GM10266 (cell line): ENCODE results near the gene NKD2.
"Not testable (repeated sequence)": the region's sequence is repeated elsewhere in the genome, so short reads cannot be mapped to it uniquely, and the experiment has no call there.

Experiments used
- DNase-seq: peaks from one replicate; pipeline ENCODE4 v3.0.0; 2012; ENCODE audit errors: extremely low spot score
- CTCF ChIP-seq: IDR thresholded peaks from 2 replicates; pipeline ENCODE4 v1.5.1; 2012; ENCODE audit warnings: mild to moderate bottlenecking, low read depth; ENCODE audit not compliant: control insufficient read depth, insufficient read depth; ENCODE audit errors: missing control alignments

NKD2 gene

GRCh38 chr5:997001-997474 lies 11.6 kb upstream of the NKD2 start:
- no peak for DNase-seq
- TF ChIP-seq CTCF = no peak

DNA sequence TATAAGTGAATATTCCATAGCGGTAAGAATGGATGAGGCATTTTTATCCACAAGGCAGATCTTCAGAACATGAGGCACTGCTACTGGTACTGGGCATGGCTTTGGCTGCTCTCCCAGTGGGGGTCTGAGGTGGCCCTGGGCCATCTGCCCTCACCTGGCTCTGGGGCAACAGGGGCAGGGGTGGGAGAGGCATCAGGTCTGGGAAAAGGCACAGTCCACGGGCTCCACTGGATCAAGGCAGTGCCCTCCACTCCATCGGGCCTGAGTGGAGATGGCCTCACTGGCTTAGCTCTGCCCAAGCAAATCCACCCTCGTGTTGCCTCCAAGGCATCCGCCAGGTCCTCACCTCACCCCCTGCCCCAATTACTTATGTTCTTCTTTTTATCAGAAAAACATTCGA lies 10.9 kb upstream of the NKD2 start:
- no peak for TF ChIP-seq CTCF
- DNase-seq = no peak

- no peak for TF ChIP-seq CTCF
Observed at GRCh38 chr5:998246-999031, 10.2 kb upstream of the NKD2 start.

GRCh38 chr5:999032-999501 lies 9.5 kb upstream of the NKD2 start:
- DNase-seq = no peak
- TF ChIP-seq CTCF = no peak

More at GRCh38 chr5:998246-999031, 10.2 kb upstream of the NKD2 start:
- DNase-seq = no peak

DNA sequence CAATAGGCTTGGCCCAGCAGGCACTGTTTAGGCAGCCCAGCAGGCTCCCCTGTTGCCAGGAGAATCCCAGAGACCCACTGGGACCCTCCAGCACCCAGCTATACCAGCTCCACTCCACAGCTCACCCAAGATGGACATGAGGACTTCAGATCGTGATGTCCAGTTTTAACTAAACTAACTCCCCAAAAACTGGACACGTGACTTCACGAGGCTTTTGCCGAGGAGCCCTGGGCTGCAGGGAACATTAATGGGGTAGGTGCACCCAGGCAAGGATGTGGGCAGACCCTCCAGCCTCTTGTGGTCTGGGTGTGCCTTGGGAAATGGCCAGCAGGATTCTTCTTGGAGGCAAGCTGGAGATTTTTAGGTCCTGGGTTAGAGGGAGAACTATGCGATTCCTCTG lies 8.9 kb upstream of the NKD2 start:
- TF ChIP-seq CTCF = no peak

GRCh38 chr5:1000329-1000728 lies 8.3 kb upstream of the NKD2 start:
- TF ChIP-seq CTCF = no peak
- DNase-seq = no peak

More for the DNA sequence above, 8.9 kb upstream of the NKD2 start:
- DNase-seq = no peak

GRCh38 chr5:1000831-1001230 lies 7.8 kb upstream of the NKD2 start:
- DNase-seq = not testable (repeated sequence)
